K562 (cell line): ENCODE results near the gene ATP13A2. TPM values are rescaled to one million over a fixed set of nuclear protein-coding genes. Genes with fewer than 3 reads are reported as not detected.
A peak's percentile ranks its signal among the peaks of the same experiment; 100 is the strongest.

Experiments
- ATAC-seq: fragments of 200-7000 bp; cut with Tn5 transposase; 3 replicates; pipeline ENCODE4 v1.9.1; 2020; ENCODE audit warnings: moderate library complexity
- BruUV-seq: library from RNA; stranded (reverse); fragments of 400-500 nt; replicated peaks from 2 replicates; lab custom pipeline; 2021; lab: Mats Ljungman, UMichigan
- CTCF ChIA-PET: fragments of 300-600 bp; formaldehyde crosslinking; extraction: SDS; loops from one replicate; lab custom pipeline; 2021; ENCODE audit warnings: low intra/inter-chr PET ratio; lab: Yijun Ruan, JAX
- POLR2A ChIA-PET: fragments of 300-600, 350-650 bp; sonication (Branson Sonifier 250); formaldehyde crosslinking; extraction: SDS; loops from one replicate; lab custom pipeline; 2021; ENCODE audit warnings: antibody characterized with exemption, inconsistent platforms; lab: Yijun Ruan, JAX
- DNase-seq, 4 experiments: peaks; one replicate each; pipeline versions ENCODE4 v3.0.0 to v3.0.0-alpha.2; 2011 to 2018; ENCODE audit warnings: low spot score in 3 of 4, mixed read lengths in 3 of 4; ENCODE audit errors: extremely low read depth in 1 of 4
- FAIRE-seq: peaks from 2 replicates; lab custom pipeline; 2011; peaks lifted over from hg19 to GRCh38; lab: Jason Lieb, UNC
- H2AFZ ChIP-seq: 2 replicates; pipeline ENCODE4 v1.6.0; 2011; ENCODE audit warnings: low read depth, low read length, control low read depth, inconsistent platforms
- H3K27ac ChIP-seq: fragments of 200-600 bp; 3 replicates; pipeline ENCODE4 v1.8.0; 2011; ENCODE audit warnings: low read depth, mild to moderate bottlenecking, control low read depth, inconsistent platforms, low read length, moderate library complexity, mixed read lengths; ENCODE audit errors: extremely low read depth
- H3K27me3 ChIP-seq, 2 experiments: fragments of 300-600 bp in 1 of 2; 2 replicates in 1 of 2; 3 replicates in 1 of 2; pipeline versions ENCODE4 v1.6.0 to v1.8.0; 2011; ENCODE audit warnings: inconsistent platforms in 2 of 2, low read length in 2 of 2, mild to moderate bottlenecking in 1 of 2, mixed read lengths in 1 of 2, moderate library complexity in 1 of 2; ENCODE audit not compliant: control insufficient read depth in 2 of 2, insufficient read depth in 2 of 2
- H3K36me3 ChIP-seq: fragments of 300-600 bp; 3 replicates; pipeline ENCODE4 v1.8.0; 2011; ENCODE audit warnings: mild to moderate bottlenecking, low read length, inconsistent platforms; ENCODE audit not compliant: control insufficient read depth, insufficient read depth
- H3K4me1 ChIP-seq, 2 experiments: fragments of 200-600 bp in 1 of 2; replicated peaks in 1 of 2; 2 replicates in 1 of 2; 3 replicates in 1 of 2; pipeline versions ENCODE4 v1.5.1 to v1.8.0; 2011; ENCODE audit warnings: inconsistent platforms in 2 of 2, low read length in 2 of 2, mild to moderate bottlenecking in 1 of 2, mixed read lengths in 1 of 2, moderate library complexity in 1 of 2; ENCODE audit not compliant: control insufficient read depth in 2 of 2, insufficient read depth in 2 of 2
- H3K4me2 ChIP-seq: 2 replicates; pipeline ENCODE4 v1.6.1; 2011; ENCODE audit warnings: low read length, control low read depth, inconsistent platforms, mixed read lengths; ENCODE audit not compliant: insufficient read depth
- H3K4me3 ChIP-seq: fragments of 200-600 bp; sonication (generic), shearing (Covaris generic); 2 replicates; pipeline ENCODE4 v1.5.1; 2016; ENCODE audit warnings: control low read depth, inconsistent platforms
- H3K79me2 ChIP-seq: fragments of 200-600 bp; 3 replicates; pipeline ENCODE4 v1.8.0; 2011; ENCODE audit warnings: low read length, inconsistent platforms; ENCODE audit not compliant: control insufficient read depth, insufficient read depth
- H3K9ac ChIP-seq, 2 experiments: 2 replicates each; pipeline versions ENCODE4 v1.6.0 to v1.6.1; 2011; ENCODE audit warnings: low read depth in 2 of 2, low read length in 2 of 2, control low read depth in 1 of 2, inconsistent platforms in 1 of 2, mild to moderate bottlenecking in 1 of 2, mixed read lengths in 1 of 2; ENCODE audit not compliant: insufficient read depth in 1 of 2
- H3K9me1 ChIP-seq: one replicate; pipeline ENCODE4 v1.6.0; 2011; ENCODE audit warnings: inconsistent platforms, mild to moderate bottlenecking, low read length, moderate library complexity; ENCODE audit not compliant: control insufficient read depth, insufficient read depth
- H3K9me3 ChIP-seq: replicated peaks from 2 replicates; pipeline ENCODE4 v1.5.1; 2011; ENCODE audit warnings: low read depth, low read length, inconsistent platforms; ENCODE audit not compliant: control insufficient read depth, insufficient read depth
- H4K20me1 ChIP-seq: replicated peaks from 2 replicates; pipeline ENCODE4 v1.6.1; 2011; ENCODE audit warnings: low read length, inconsistent platforms, mixed read lengths; ENCODE audit not compliant: control insufficient read depth, insufficient read depth
- E2F3 ChIP-seq: fragments of 250-450 bp; sonication (Bioruptor Pico); IDR thresholded peaks from 2 replicates; pipeline ENCODE4 v1.4.0; 2020; ENCODE audit warnings: mild to moderate bottlenecking
- ELF4 ChIP-seq: fragments of 450-650 bp; formaldehyde crosslinking; IDR thresholded peaks from 2 replicates; pipeline ENCODE4 v1.4.0; 2022; ENCODE audit warnings: missing genetic modification characterization
- EP400 ChIP-seq: fragments of 450-650 bp; IDR thresholded peaks from 2 replicates; pipeline ENCODE4 v1.6.1; 2017; ENCODE audit warnings: antibody characterized with exemption, mild to moderate bottlenecking, moderate library complexity
- MBD2 ChIP-seq: sonication (generic); IDR thresholded peaks from 2 replicates; pipeline ENCODE4 v1.6.1; 2016; ENCODE audit warnings: low read depth, borderline replicate concordance
- MCM3 ChIP-seq: fragments of 450-650 bp; IDR thresholded peaks from 2 replicates; pipeline ENCODE4 v1.6.1; 2016
- MECOM ChIP-seq: fragments of 250-450 bp; sonication (Bioruptor Pico); IDR thresholded peaks from 2 replicates; pipeline ENCODE4 v1.8.0; 2022; ENCODE audit warnings: inconsistent platforms
- MXD1 ChIP-seq: fragments of 250-450 bp; sonication (Bioruptor Pico); IDR thresholded peaks from 2 replicates; pipeline ENCODE4 v1.8.0; 2021; ENCODE audit warnings: borderline replicate concordance, mild to moderate bottlenecking, moderate library complexity; ENCODE audit not compliant: poor library complexity, severe bottlenecking
- NFATC3 ChIP-seq: fragments of 450-650 bp; IDR thresholded peaks from 2 replicates; pipeline ENCODE4 v1.6.1; 2017; ENCODE audit warnings: mild to moderate bottlenecking
- NFIC ChIP-seq: fragments of 450-650 bp; IDR thresholded peaks from 2 replicates; pipeline ENCODE4 v1.6.1; 2017; ENCODE audit warnings: mild to moderate bottlenecking, inconsistent platforms
- NR3C1 ChIP-seq: sonication (generic); formaldehyde crosslinking; IDR thresholded peaks from 2 replicates; pipeline ENCODE4 v1.8.1; 2022; ENCODE audit warnings: missing genetic modification reagents
- NRF1 ChIP-seq, 2 experiments: fragments of 450-650 bp; IDR thresholded peaks in 1 of 2; conservative IDR thresholded peaks in 1 of 2; 2 replicates each; pipeline ENCODE4 v1.6.1; 2014; ENCODE audit warnings: mild to moderate bottlenecking in 2 of 2
- OTX1 ChIP-seq: fragments of 450-650 bp; formaldehyde crosslinking; IDR thresholded peaks from 2 replicates; pipeline ENCODE4 v1.4.0; 2022; ENCODE audit warnings: mild to moderate bottlenecking
- SREBF2 ChIP-seq: sonication (generic); formaldehyde crosslinking; IDR thresholded peaks from 2 replicates; pipeline ENCODE4 v1.4.0; 2020; ENCODE audit warnings: mild to moderate bottlenecking, missing genetic modification reagents
- TAF1 ChIP-seq: IDR thresholded peaks from 2 replicates; pipeline ENCODE4 v1.6.1; 2011; ENCODE audit warnings: mild to moderate bottlenecking, low read length, moderate library complexity; ENCODE audit not compliant: insufficient read depth, control insufficient read depth, severe bottlenecking; ENCODE audit errors: extremely low read depth
- ZFP30 ChIP-seq: fragments of 250-450 bp; sonication (Bioruptor Pico); IDR thresholded peaks from 2 replicates; pipeline ENCODE4 v1.8.0; 2022; ENCODE audit warnings: moderate library complexity, mild to moderate bottlenecking, inconsistent platforms, borderline replicate concordance
- ZFP91 ChIP-seq: sonication (generic); formaldehyde crosslinking; IDR thresholded peaks from 2 replicates; pipeline ENCODE4 v1.8.0; 2022; ENCODE audit warnings: mild to moderate bottlenecking, missing genetic modification reagents
- ZNF280A ChIP-seq: fragments of 450-650 bp; IDR thresholded peaks from 2 replicates; pipeline ENCODE4 v1.6.1; 2018; ENCODE audit warnings: mild to moderate bottlenecking, low read depth; ENCODE audit not compliant: partially characterized antibody
- ZNF699 ChIP-seq: fragments of 250-450 bp; sonication (Bioruptor Pico); IDR thresholded peaks from 2 replicates; pipeline ENCODE4 v1.8.0; 2021; ENCODE audit warnings: mild to moderate bottlenecking, moderate library complexity; ENCODE audit not compliant: insufficient replicate concordance
- WGBS: fragments of 100-300 bp; shearing (Covaris generic); methylation state at CpG from one replicate; pipeline ENCODE4 v1.1.6; 2016; ENCODE audit warnings: low coverage, mixed read lengths; ENCODE audit not compliant: insufficient coverage; ENCODE audit errors: missing lambda C conversion rate; 5-methylcytosine and 5-hydroxymethylcytosine counted together
- in situ Hi-C: fragments of 300-500 bp; cut with MboI; formaldehyde crosslinking; loops from 4 replicates; pipeline ENCODE4 v1.15.0; 2018; ENCODE audit warnings: inconsistent platforms, mixed read lengths
- intact Hi-C: fragments of 100-400 bp; cut with micrococcal nuclease; formaldehyde crosslinking; loops from 2 replicates; pipeline ENCODE4 v1.14.2; 2022
- polyA plus RNA-seq, 8 experiments: library from polyadenylated mRNA; depleted of rRNA in 4 of 8; stranded (reverse) in 5 of 8; unstranded in 3 of 8; fragments of >200 nt; fragmentation: Nextera tagmentation in 2 of 8; fragmentation: Illumina TruSeq in 1 of 8; extraction: Ambion mirVana in 2 of 8; extraction: Trizol in 1 of 8; gene quantifications; 2 replicates each; pipeline versions ENCODE4 v1.2.1 to v1.2.3, GENCODE V29; 2011 to 2014; ENCODE audit warnings: inconsistent platforms in 1 of 8, missing spikeins in 1 of 8
- total RNA-seq, 7 experiments: library from RNA; depleted of rRNA in 6 of 7; stranded (reverse); fragments of >200 nt in 6 of 7; fragmentation: Illumina TruSeq in 2 of 7; extraction: Trizol in 2 of 7; gene quantifications; 2 replicates each; pipeline versions ENCODE4 v1.2.1 to v1.2.3, GENCODE V29; 2011 to 2021; ENCODE audit warnings: low replicate concordance in 1 of 7

ATP13A2 gene
- total and polyA plus RNA-seq, 9 of the 15 experiments (the other 6 are each of a cell fraction or from before 2014, with no cell fraction given), result 0.36 to 56.3 (median 16.3) TPM

- Histone ChIP-seq H3K36me3 (no peaks in the 10 kb centered on the region), H3K9ac (peak overlapping the region in 1 of 2 experiments; percentile 14; a peak in 1 of 4 replicates), H3K9me3 (no peaks in the 10 kb centered on the region), H3K27me3 (peaks cover 17 to 25% of the 10 kb centered on the region in 2 experiments; a peak in 3 of 5 replicates), H2AFZ (no peak overlapping the region), H3K27ac (no peak overlapping the region), H4K20me1 (peaks cover 18% of the 10 kb centered on the region; the same call in 1 of the 2 replicates), H3K4me3 (no peak overlapping the region), H3K4me1 (peaks cover 0 to 44% of the 10 kb centered on the region in 2 experiments; a peak in 2 of 5 replicates), H3K9me1 (no peaks in the 10 kb centered on the region), H3K4me2 (no peak overlapping the region), H3K79me2 (no peaks in the 10 kb centered on the region)
- intact Hi-C loops, result no loop called here
- no peak for FAIRE-seq
- no peak for TF ChIP-seq ELF4 (CRISPR knock-in tag)
- TF ChIP-seq NRF1 (conservative IDR thresholded peaks at IDR 0.05 in 1 of 2, IDR thresholded peaks at IDR 0.05 in 1 of 2), result no peak
- TF ChIP-seq E2F3, result no peak
- TF ChIP-seq NR3C1 (CRISPR knock-in tag), result no peak
- TF ChIP-seq TAF1, result no peak
- TF ChIP-seq ZFP91 (CRISPR knock-in tag), result no peak
- no peak for TF ChIP-seq OTX1 (CRISPR knock-in tag)
- TF ChIP-seq NFIC, result no peak
- TF ChIP-seq ZFP30 (CRISPR knock-in tag), result no peak
- no peak for TF ChIP-seq MXD1
- TF ChIP-seq ZNF699, result no peak
- no peak for TF ChIP-seq MECOM (CRISPR knock-in tag)
- no peak for TF ChIP-seq ZNF280A
- TF ChIP-seq NFATC3, result no peak
- TF ChIP-seq MCM3, result no peak
- no peak for TF ChIP-seq MBD2
- TF ChIP-seq SREBF2, result no peak
- TF ChIP-seq EP400, result no peak
- no TSS peak for BruUV-seq
- ChIA-PET POLR2A (interaction anchor here (0.7 to 1.7 kb wide), 6 partner anchors 8 to 217 kb away, joined by 3 to 10 read pairs (median 5); no protein-coding TSS in a partner anchor), CTCF (no interaction called here)
- WGBS, result 30% methylated on average over 20 of the region's 20 CpGs
- no peak for DNase-seq
- in situ Hi-C loops, result no loop called here
- ATAC-seq, result no peak
These were observed 32.9 kb downstream of the ATP13A2 start for GRCh38 chr1:16978567-16979474.
